ENCODE results near the gene CDC20B.
"Not testable (repeated sequence)": the region's sequence is repeated elsewhere in the genome, so short reads cannot be mapped to it uniquely, and the experiment has no call there.

The CDC20B gene

DNA sequence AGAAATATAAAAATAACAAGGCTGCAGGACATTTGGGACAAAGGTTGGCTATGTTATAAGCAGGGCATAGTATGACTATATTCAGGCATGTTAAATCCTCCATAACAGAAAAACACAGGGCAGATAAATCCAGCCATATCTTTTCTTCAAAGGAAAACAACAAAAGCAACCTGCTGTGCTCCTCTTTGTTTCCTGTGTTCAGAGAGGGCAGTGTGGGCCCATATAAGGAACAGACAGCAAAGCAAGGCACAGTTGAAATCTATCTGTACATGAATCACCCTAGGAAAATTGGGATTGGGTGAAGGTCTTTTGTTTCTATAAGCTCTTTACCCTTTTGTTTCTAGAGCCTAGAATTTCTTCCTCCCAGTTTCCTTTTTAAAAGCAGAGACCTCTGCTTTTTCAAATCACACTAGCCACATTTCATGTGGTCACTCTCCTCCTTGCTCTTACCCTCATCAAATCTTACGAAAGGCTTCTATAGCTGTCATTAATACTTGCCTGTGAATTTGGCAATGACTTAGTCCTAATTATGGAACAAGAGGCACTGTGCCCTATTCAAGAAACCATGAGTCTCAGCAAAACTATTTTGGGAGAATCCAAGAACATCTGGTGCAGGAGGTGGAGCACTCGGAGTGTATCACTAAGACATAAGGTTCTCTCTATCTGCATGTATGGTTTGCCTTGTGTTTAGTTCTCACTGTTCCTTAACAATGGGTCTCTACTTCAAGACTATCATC is 68.8 kb downstream of the CDC20B start:
- no peak for DNase-seq

DNA sequence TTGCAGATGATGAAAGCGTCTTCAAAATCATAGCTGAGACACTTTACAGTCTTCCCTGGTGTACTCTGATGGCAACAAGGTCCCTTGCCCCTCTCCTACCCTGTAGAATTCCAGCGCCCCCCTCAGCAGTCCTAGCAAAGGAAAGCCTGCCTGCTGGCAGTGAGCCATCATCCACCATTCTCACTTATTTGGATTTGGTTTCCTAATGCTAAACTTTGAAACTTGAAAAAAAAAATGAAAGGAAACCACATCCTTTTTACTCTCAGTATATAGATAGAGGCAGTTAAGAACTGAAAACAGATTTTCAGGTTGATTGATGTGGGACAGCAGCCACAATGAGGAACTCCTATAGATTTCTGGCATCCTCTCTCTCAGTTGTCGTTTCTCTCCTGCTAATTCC is 70.6 kb downstream of the CDC20B start, which contains the start of gene GZMA:
TSS of gene GZMA (plus strand) at position 299 of the 400 bp plus-strand sequence. CDS start at position 336, 37 bp downstream.
- DNase-seq: no peak

- DNase-seq: no peak
Observed at GRCh38 chr5:55101556-55102276, 71.3 kb downstream of the CDC20B start.

DNA sequence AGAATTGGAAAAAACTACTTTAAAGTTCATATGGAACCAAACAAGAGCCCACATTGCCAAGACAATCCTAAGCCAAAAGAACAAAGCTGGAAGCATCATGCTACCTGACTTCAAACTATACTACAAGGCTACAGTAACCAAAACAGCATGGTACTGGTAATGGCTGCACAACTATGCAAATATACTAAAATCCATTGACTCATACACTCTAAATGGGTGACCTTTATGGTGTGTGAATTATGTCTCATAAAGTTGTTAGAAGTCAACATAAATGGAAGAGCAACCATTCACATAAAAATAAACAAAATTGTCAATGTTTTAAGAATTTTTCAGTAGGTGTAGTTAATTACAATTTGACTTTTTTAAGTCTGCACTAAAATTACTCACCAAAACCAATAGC is 71.8 kb downstream of the CDC20B start:
- DNase-seq: not testable (repeated sequence)

- no peak for DNase-seq
Observed at GRCh38 chr5:55096861-55097260, 76.1 kb downstream of the CDC20B start.

DNA sequence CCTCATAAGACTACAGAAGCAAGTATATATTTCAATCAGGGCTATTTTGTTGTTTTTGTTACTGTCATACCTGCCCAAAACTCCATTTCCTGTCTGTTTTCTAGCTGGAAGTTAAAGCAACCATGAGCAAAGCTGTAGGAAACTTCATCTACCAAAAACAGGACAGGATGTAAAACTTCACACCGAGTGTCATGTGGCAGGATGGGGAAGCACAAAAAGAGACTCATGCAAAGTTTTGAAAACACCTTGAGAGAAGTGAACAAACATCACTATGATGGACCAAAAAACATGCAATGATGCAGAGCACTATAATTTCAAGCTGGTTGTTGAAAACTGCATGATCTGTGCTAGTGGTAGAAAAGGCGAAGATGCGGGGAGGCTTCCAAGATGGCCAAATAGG is 76.8 kb downstream of the CDC20B start:
- no peak for DNase-seq

- DNase-seq: not testable (repeated sequence)
Observed at GRCh38 chr5:55091011-55091410, 82.0 kb downstream of the CDC20B start.

GRCh38 chr5:55089301-55089700 is 83.7 kb downstream of the CDC20B start:
- DNase-seq: not testable (repeated sequence)

DNA sequence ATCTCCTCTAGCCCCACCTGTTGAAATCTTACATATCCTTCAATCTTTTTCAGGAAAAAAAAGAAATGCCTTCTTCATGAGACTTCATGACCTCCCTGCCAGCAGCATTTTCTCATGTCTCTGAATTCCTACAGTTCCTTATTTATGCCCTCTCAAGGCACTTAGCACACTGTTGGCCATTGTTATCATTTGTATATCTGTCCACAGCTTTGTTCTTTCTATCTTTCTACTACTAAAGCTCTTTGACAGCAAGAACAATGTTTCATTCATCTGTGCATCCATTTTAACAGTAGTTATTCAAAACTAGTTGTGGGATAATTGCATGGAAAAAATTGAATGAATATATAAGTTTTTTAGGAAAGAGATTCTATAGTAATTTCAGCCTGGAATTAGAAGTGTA is 91.4 kb downstream of the CDC20B start:
- no peak for DNase-seq

- no peak for DNase-seq
Observed at GRCh38 chr5:55073211-55073610, 99.8 kb downstream of the CDC20B start.

- DNase-seq: no peak
Observed at GRCh38 chr5:55072666-55073065, 100.3 kb downstream of the CDC20B start.

- no peak for DNase-seq
Observed at GRCh38 chr5:55071413-55071812, 101.6 kb downstream of the CDC20B start.

GRCh38 chr5:55070968-55071367 is 102.0 kb downstream of the CDC20B start:
- no peak for DNase-seq

DNA sequence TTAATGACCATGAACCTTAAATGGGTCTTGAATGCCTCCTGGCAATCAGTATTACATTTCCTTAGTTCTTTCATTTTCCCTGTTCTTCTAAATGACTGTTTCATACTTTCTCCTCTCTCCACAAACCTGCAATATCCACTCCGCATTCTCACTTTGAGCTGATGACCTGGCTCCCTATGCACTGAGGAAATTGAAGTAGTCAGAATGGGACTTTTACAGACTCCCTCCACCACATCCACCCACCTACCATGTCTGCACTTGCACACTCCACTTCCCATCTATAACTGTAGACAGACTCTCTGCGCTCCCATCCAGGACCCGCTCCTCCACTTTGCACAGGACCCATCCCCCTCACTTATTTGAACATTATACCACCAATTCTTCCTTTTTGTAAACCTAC is 106.7 kb downstream of the CDC20B start:
- no peak for DNase-seq

DNA sequence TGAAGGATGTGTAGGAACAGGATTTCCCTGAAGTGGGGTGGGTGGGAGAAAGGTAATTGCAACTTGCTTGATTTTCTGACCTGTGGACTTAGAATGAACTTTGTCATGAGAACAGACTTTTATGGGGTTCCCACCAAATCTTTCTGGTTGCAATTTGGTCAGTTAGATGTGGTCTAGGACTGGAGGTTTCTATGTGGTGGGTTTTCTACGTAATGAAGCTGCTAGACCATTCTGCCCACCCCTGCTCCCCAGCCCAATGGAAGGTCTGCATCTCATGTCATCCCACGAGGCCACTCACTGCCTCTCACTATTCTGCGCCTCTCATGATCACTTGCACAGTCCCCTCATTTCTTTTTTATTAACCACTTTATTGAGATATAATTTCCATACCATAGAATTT is 108.5 kb downstream of the CDC20B start:
- DNase-seq: no peak

DNA sequence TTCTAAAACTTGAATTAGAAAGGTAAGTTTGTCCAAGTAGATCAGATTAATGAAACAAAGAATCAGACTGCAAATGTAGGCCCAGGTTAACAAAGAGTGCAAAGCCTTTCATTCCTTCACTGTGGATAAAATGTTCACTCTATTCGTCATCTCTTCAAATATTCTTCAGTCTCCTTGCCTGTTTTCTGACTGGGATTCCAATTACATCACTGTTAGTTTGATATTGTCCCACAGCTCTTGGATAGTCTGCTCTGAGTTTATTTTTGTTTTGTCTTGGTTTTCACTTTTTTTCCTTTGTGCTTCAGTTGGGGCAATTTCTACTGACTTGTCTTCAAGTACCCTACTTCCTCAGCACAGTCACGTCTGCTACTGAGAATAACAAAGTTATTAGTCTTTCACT is 109.1 kb downstream of the CDC20B start:
- no peak for DNase-seq

DNA sequence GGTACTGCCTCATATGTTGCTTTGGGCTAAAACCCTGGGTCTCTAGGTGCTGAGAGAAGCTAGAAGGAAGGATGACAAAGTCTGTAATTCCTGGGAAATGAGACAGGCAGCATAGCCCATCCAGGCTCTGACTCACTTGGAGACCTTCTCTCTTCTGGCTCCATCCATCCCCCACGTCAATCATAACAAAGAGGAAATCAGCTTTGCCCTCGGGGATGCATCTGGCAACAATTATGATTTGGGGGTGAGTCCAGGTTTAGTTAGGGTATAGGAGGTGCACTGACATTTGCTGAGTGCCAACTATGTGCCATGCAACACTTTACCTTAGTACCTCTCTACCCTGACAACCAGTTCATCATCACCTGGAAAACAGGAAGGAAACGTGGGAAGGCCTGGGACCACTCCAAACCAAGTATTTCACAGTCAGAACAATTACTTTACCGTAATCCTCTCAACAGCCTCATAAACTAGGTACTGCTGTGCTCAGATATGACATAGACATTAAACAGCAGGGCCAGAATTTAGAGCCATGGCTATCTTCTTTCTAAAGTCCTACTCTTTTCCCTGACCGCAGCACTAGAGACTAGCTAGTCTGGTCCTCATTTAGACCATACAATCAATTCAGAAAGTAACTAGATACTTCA is 109.6 kb downstream of the CDC20B start:
- DNase-seq: no peak
